ENCODE measurements around the gene LRCOL1.

Gene LRCOL1

DNA sequence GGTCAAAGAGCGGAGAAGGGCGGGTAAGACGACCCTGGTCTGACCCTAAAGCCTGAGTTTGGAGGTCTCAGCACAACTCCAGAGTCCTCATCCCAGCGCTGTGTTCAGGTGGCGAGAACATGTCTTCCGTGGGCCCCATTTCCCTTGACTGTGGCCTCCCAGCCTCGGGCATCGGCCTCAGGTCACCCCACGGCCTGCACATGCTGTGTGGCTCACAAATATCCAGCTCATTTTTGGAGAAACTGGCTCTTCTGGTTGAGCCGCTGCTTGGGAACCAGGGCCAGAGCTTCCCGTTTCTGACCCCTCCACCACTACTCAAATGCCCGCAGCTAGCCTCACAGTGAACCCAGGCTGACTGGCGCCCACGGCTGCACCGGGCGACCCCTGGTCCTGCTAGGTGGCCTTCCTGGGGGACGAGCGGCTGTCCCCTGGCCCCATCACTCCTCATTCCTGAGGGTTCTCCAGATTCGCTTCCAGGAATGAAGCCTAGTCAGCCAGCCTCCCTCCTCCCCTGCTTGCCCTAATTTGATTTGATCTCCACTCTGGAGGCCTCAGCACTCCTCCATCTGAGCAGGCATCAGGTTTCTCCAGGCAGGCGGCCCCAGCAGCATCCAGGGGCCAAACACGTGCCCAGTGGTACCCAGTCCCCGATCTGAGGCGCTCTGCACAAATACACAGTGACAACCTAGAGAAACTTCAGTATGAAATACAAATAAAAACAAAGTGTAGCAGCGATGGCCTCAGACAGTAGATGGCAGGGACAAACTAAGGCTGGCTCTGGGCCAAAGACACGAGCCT is 12.9 kb upstream of the LRCOL1 start:
- H3K4me1 ChIP-seq (ENCODE audit: low read length): no peaks in the 10 kb centered on the region
- no peaks in the 10 kb centered on the region for H4K20me1 ChIP-seq (ENCODE audit: insufficient read depth, low read length)
- H3K27me3 ChIP-seq (ENCODE audit: low read depth, low read length): no peaks in the 10 kb centered on the region
- no peak overlapping the region for H2AFZ ChIP-seq (ENCODE audit: low read depth, low read length)
- H3K79me2 ChIP-seq (ENCODE audit: low read length): no peaks in the 10 kb centered on the region
- TF ChIP-seq, protein P1, sequence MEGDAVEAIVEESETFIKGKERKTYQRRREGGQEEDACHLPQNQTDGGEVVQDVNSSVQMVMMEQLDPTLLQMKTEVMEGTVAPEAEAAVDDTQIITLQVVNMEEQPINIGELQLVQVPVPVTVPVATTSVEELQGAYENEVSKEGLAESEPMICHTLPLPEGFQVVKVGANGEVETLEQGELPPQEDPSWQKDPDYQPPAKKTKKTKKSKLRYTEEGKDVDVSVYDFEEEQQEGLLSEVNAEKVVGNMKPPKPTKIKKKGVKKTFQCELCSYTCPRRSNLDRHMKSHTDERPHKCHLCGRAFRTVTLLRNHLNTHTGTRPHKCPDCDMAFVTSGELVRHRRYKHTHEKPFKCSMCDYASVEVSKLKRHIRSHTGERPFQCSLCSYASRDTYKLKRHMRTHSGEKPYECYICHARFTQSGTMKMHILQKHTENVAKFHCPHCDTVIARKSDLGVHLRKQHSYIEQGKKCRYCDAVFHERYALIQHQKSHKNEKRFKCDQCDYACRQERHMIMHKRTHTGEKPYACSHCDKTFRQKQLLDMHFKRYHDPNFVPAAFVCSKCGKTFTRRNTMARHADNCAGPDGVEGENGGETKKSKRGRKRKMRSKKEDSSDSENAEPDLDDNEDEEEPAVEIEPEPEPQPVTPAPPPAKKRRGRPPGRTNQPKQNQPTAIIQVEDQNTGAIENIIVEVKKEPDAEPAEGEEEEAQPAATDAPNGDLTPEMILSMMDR (IDR thresholded peaks at IDR 0.05; ENCODE audit: low read depth, low read length): no peak
- H3K4me3 ChIP-seq (ENCODE audit: low read length): no peak overlapping the region
- no peaks in the 10 kb centered on the region for H3K9me3 ChIP-seq (ENCODE audit: insufficient read depth, low read length)
- H3K9ac ChIP-seq (ENCODE audit: low read length): no peak overlapping the region
- H3K27ac ChIP-seq (ENCODE audit: low read length): no peak overlapping the region
- H3K4me2 ChIP-seq (ENCODE audit: low read length): no peak overlapping the region
- H3K36me3 ChIP-seq (replicated peaks; ENCODE audit: low read depth, low read length): peaks cover 14% of the 10 kb centered on the region

DNA sequence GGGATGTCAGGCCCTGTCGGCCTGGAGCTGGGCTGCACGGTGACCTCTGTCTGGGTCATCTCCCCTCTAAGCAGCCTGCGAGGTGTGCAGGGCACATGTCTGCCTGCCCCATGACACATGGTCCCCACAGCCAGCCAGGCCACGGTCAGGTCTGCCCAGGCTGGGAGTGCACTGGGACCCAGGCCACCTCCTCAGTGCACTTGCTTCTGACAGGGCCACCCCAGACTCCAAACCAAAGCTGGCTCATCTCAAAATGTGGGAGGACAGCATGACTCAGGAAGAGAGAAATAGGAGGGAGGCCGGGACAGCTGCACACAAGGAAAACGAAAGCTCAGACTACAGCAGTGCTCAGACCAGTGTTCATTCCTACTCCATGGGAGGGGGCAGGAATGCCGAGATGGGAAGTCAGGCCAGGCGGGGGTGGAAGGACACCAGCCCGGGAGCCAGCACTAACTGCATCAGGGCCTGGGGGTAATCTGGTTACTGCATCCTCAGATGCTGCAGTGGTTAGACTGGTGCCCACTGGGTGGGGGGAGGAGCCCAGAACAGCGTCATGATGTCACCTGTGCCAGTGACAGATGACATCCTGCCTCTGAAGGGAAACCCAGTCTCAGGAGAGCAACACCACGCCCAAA is 12.2 kb upstream of the LRCOL1 start:
- TF ChIP-seq, protein P1 (IDR thresholded peaks at IDR 0.05; ENCODE audit: low read depth, low read length): no peak
- no peak for TF ChIP-seq EZH2phosphoT487 (IDR thresholded peaks at IDR 0.05; ENCODE audit: low read depth)
- no peaks in the 10 kb centered on the region for H4K20me1 ChIP-seq (ENCODE audit: insufficient read depth, low read length)
- no peak overlapping the region for H3K4me2 ChIP-seq (ENCODE audit: low read length)
- no peaks in the 10 kb centered on the region for H3K27me3 ChIP-seq (ENCODE audit: low read depth, low read length)
- H2AFZ ChIP-seq (ENCODE audit: low read depth, low read length): no peak overlapping the region
- no peaks in the 10 kb centered on the region for H3K79me2 ChIP-seq (ENCODE audit: low read length)
- H3K9me3 ChIP-seq (ENCODE audit: insufficient read depth, low read length): no peaks in the 10 kb centered on the region
- no peak overlapping the region for H3K4me3 ChIP-seq (ENCODE audit: low read length)
- H3K4me1 ChIP-seq (ENCODE audit: low read length): no peaks in the 10 kb centered on the region
- H3K9ac ChIP-seq (ENCODE audit: low read length): no peak overlapping the region
- no peak overlapping the region for H3K27ac ChIP-seq (ENCODE audit: low read length)
- peaks cover 14% of the 10 kb centered on the region for H3K36me3 ChIP-seq (replicated peaks; ENCODE audit: low read depth, low read length)

DNA sequence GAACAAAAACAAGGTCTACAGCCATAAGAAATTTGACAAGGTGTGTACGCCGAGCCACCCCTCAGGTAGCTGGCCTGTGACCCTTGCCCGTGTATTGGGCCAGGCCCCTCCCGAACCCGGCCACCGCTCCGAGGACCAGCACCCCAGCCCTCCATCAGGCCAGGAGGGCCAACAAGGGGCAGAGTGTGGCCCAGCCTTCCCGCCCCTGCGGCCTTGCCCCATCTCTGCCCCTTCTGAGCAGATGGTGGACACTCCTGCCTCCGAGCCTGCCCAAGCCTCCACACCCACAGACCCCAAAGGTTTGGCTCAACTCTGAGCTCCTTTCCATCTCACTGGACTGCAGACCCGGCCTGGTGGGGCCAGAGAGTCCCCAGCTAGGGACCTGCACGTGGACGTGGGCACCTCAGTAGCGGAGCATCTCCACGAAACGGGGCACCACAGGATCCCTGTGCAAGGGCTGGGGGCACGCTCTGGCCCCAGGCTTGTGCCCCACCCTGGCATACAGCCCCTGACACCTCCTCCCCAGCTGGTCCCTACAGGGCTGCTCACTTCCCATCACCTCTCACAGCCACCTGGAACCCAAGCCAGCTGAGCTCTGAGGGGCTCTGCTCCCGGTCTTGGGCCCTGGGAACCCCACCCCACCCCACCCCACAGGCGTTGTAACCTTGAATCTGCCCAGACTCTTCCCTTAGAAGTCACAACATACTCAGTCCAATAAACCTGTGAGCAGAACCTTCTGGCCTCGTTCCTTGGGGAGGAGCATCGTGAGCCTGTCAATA is 11.5 kb upstream of the LRCOL1 start:
- Histone ChIP-seq H2AFZ (ENCODE audit: low read depth, low read length) (no peak overlapping the region), H3K27me3 (ENCODE audit: low read depth, low read length) (no peaks in the 10 kb centered on the region), H3K9me3 (ENCODE audit: insufficient read depth, low read length) (no peaks in the 10 kb centered on the region), H4K20me1 (ENCODE audit: insufficient read depth, low read length) (no peaks in the 10 kb centered on the region), H3K36me3 (replicated peaks; ENCODE audit: low read depth, low read length) (peaks cover 14% of the 10 kb centered on the region), H3K79me2 (ENCODE audit: low read length) (no peaks in the 10 kb centered on the region), H3K27ac (ENCODE audit: low read length) (no peak overlapping the region), H3K4me1 (ENCODE audit: low read length) (no peaks in the 10 kb centered on the region), H3K4me2 (ENCODE audit: low read length) (no peak overlapping the region), H3K4me3 (ENCODE audit: low read length) (no peak overlapping the region), H3K9ac (ENCODE audit: low read length) (no peak overlapping the region)
- TF ChIP-seq, protein P1 (IDR thresholded peaks at IDR 0.05; ENCODE audit: low read depth, low read length): no peak
- TF ChIP-seq EZH2phosphoT487 (IDR thresholded peaks at IDR 0.05; ENCODE audit: low read depth): no peak
